T-helper 22 cell (primary cell): Measurements from ENCODE around the gene MRTFA.
"Not testable (repeated sequence)": the region's sequence is repeated elsewhere in the genome, so short reads cannot be mapped to it uniquely, and the experiment has no call there.

Experiments
- DNase-seq: peaks from one replicate; pipeline ENCODE4 v3.0.0-alpha.2; 2020; ENCODE audit warnings: low read depth

Gene MRTFA

DNA sequence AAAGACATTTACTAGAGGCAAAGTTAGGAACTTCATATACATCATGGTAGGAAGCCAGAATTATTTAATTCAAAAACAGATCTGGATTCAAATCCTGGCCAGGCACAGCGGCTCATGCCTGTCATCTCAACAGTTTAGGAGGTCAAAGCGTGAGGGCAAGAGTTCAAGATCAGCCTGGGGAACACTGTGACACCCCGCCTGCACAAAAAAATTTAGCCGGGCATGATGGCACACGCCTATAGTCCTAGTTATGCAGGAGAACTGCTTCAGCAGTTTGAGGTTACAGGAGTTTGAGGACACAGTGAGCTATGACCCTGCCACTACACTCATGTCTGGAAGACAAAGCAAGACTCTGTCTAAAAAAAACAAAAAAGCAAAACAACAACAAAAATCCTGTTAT is 8.9 kb downstream of the MRTFA start:
- no peak for DNase-seq

GRCh38 chr22:40626851-40627250 is 9.7 kb downstream of the MRTFA start:
- no peak for DNase-seq

DNA sequence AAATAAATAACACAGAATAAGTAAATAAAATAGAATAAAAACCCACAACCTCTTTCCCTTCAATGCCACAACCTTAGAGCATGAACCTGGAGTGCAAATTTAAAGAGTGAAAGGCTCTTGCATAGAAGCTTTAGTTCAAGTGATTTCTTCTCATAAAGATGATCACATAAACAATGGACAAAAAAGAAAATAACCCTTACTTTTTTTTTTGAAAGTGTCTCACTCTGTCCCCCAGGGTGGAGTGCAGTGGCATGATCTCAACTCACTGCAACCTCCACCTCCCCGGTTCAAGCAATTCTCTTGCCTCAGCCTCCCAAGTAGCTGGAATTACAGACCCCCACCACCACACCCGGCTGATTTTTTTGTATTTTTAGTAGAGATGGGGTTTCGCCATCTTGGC is 10.7 kb downstream of the MRTFA start:
- not testable (repeated sequence) for DNase-seq

DNA sequence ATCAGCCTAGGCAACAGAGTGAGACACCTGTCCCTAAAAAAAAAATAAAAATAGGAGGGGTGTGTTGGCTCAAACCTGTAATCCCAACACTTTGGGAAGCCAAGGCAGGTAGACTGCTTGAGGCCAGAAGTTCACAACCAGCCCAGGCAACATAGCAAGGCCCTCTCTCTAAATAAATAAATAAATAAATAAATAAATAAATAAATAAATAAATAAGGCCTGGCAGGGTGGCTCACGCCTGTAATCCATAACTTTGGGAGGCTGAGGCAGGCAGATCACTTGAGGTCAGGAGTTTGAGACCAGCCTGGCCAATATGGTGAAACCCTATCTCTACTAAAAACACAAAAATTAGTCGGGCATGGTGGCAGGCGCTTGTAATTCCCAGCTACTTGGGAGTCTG is 11.2 kb downstream of the MRTFA start:
- not testable (repeated sequence) for DNase-seq

DNA sequence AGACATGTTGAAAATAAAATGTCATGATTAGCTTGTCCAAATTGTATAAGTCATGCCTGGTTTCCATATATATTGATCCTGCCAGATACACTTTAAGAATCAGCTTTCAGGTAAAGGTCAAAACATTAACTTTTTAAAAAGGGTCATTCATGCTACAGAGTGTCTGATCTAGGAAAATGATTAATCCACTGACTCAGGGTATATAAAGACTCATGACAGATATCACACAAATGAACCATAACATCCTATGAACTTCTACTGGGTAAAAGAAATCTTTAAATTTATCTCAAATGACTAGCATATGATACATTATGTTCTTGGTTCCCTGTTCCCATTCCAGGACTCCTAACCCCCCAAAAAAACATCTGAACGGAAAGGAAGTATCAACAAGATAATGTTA is 11.7 kb downstream of the MRTFA start:
- DNase-seq = no peak

DNA sequence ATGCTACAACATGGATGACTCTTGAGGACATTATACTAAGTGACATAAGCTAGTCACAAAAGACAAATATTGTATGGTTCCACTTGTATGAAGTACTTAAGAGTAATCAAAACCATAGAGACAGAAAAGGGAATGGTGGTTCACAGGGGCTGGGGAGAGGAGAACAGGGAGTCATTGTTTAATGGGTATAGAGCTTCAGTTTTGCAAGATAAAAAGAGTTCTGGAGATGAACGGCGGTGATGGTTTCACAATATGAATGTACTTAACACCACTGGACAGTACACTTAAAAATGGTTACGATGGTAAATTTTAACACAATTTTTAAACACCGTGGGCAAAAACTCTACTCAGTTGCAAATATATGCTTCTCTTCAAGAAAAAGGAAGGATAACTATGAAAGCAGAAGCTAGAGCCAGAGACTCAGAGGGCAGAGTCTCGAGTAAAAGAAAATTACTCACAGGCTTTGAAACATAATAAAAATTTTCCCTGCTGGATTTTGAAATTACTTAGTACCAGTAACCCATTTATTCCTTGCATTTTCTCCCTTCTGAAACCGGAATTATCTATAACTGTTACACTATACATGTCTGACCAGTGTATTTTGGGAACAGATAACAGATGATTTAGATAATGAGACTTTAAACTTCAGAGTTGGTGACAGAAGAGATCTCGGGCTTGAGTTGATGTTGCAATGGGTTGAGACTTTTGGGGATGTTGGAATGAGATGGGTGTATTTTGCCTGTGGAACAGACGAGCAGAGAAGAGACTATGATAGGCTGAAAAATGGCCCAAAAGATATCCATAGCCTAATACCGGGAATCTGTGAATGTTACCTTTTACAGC is 15.0 kb downstream of the MRTFA start:
- DNase-seq = no peak

- DNase-seq = no peak
Observed at GRCh38 chr22:40620464-40621046, 16.0 kb downstream of the MRTFA start.

DNA sequence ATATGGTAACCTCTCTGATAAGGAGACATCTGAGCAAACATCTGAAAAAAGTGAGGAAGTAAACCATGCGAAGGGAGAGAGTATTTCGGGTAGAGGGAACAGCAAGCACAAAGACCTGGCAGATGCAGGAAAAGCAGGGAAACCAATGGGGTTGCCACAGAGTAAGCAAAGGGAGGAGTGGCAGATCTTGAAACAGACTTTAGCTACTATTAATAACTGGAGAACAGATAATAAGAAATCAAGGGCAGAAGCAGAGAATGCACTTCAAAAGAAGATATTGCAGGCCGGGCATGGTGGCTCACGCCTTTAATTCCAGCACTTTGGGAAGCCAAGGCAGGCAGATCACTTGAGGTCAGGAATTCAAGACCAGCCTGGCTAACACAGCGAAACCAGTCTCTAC is 18.1 kb downstream of the MRTFA start:
- no peak for DNase-seq

GRCh38 chr22:40616578-40616977 is 19.9 kb downstream of the MRTFA start:
- DNase-seq = no peak

GRCh38 chr22:40613067-40613466 is 23.5 kb downstream of the MRTFA start:
- DNase-seq = no peak

- DNase-seq = no peak
Observed at GRCh38 chr22:40612291-40612751, 24.2 kb downstream of the MRTFA start.

DNA sequence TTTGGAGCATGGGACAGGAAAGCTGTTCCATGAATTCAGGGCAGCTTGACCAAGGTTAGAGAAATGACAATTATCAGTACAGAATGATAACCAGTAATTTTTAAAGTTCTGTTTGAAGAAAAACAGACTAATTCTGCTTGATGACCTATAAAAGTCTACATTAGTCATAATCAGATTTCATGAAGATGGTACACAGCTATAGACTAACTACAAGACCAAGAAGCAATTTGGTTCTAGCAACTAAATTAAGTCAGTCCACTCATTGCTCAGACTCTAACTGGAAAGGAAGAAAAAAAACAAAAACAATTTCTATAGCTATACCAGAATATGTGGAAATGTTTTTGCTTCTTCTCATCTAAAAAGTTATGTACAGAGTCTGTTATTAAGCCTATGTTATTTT is 24.9 kb downstream of the MRTFA start:
- DNase-seq = no peak

GRCh38 chr22:40610329-40610850 is 26.1 kb downstream of the MRTFA start:
- DNase-seq = no peak

- no peak for DNase-seq
Observed at GRCh38 chr22:40609216-40609615, 27.3 kb downstream of the MRTFA start.

- DNase-seq = no peak
Observed at GRCh38 chr22:40607506-40607905, 29.0 kb downstream of the MRTFA start.

DNA sequence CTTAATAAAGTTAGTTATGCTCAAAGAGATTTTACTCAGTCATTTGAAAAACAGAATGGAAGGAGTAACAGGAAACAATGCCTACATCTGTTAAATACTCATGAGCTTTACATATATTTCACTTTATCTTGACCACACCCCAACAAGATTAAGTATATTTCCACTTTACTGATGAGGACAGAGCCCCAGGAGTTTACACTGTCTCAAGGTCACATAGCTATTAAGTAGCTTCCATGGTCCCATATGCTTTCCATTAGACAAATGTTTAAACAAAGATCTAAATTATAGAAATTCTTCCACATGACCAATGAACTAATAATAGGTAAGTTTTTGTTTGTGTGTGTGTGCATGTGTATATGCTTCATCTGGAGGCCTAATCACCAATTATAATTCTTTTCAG is 30.2 kb downstream of the MRTFA start:
- no peak for DNase-seq

DNA sequence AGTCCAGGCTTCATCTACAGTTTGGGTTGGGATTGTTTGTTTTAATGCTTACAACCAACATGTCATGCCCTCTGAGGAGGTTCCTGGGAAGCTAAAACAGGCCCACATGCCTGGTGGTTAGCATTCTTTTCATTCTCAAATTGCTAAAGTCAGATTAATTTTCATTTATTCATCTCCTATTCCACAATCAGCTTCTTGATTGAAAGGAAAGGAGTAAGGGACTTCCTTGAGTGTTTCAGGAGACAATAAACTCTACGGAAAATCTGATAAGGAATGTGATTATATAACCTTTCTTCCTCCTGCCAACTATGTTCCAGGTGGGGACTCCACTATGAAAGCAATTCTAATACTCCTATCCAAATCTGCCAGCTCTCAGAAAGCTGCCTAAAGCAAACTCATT is 30.8 kb downstream of the MRTFA start:
- no peak for DNase-seq

DNA sequence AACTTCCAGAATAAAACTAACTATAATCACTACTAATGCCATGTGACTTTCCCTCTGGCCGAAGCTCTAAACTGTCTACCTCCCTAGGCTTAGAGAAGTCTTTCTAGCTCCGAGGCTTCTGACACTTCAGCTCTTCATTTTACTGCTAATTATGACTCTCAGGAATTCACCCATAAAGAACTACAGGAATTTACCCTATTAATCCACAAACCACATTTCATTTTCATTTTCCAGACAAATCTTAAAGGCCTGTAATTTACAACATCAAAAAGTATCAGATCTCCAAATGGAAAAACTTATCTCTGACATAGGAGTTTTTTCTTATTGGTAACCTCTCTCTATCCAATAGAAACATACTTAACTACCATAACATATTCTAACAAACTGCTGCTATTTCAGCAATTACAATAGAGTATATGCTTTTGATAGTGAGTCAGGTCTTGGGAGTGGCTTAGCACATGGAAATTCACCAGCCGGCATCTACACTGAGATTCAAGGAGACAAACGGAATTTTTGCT is 33.4 kb downstream of the MRTFA start:
- no peak for DNase-seq

DNA sequence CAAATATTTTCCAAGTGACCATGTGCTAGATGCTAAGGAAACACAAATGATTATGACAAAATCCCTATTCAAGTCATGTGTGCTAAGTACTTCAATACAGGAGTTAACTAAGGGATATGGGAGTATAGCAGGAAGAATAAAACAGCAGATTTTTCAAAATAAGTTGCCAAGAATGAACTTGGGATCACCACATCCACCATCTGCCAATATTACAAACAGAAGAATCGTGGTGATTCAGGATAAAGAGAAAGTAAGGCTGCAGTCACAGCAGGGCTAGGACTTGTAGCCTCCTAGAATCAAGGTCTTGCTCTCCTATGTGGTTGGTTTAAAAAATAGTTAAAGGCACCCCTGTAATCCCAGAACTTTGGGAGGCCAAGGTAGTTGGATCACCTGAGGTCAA is 34.3 kb downstream of the MRTFA start:
- no peak for DNase-seq

GRCh38 chr22:40599731-40600130 is 36.8 kb downstream of the MRTFA start:
- DNase-seq = no peak

- not testable (repeated sequence) for DNase-seq
Observed at GRCh38 chr22:40598712-40599111, 37.8 kb downstream of the MRTFA start.

DNA sequence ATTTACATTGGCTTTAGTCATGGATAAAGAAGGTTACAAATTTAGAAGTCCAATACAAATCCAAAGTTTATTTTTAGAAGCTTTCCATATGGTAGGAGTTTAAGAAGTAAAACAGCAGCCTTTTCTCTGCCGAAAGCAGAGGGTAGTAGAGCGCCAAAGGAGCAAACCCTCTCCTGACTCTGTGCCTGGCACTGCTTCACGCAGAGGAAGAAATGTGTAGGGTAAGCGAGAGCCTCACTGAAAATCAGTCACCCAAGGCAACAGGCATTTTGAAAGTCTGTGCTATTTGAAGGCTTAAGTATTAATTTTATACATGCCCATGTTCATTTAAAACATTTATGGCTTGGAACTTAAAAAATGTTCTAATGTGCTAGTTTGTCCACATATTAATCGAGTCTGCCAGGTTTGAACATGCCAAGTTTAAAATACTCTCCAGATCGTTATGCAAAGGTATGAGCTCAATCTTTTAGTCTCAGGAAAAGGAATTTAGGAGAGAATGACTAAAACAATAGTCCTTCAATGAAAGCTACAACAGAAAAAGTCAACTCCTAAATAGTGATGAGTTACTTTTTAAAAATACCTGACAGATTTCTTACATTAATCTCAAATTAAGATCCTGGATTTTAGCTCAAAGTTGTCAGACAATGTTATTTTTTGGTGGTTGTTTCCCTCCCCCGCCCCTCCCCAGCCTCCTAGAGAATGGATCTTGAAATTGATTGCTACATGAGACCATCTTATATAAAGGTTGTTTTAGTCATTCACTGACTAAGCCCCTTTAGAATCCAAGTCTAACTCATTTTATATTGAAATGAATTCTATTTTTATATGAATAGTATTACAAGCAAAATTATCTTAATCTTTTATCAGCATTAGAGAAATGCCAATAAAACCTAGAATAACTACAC is 38.7 kb downstream of the MRTFA start:
- DNase-seq = no peak
